Measurements from ENCODE around the gene KCNJ18. TPM values are rescaled to one million over a fixed set of nuclear protein-coding genes. Genes with fewer than 3 reads are reported as not detected.
"Not testable (repeated sequence)": the region's sequence is repeated elsewhere in the genome, so short reads cannot be mapped to it uniquely, and the experiment has no call there.

KCNJ18 gene
- polyA plus RNA-seq, 1 donor from 2014 or later = not detected

GRCh38 chr17:21713631-21714030 is 21.3 kb downstream of the KCNJ18 start:
- H3F3A ChIP-seq (ENCODE audit: insufficient read depth, low read length, poor library complexity, severe bottlenecking); H4K20me1 ChIP-seq (ENCODE audit: insufficient read depth); H3K9me3 ChIP-seq (ENCODE audit: low read length); H3K27ac ChIP-seq (ENCODE audit: low read length); H3K9ac ChIP-seq (ENCODE audit: low read length); H3K36me3 ChIP-seq (ENCODE audit: insufficient read depth, low read length); H3K4me2 ChIP-seq (ENCODE audit: low read length); H3K27me3 ChIP-seq (ENCODE audit: insufficient read depth, low read depth, low read length); H3K79me2 ChIP-seq (replicated peaks; ENCODE audit: insufficient read depth, low read length); H2AFZ ChIP-seq (ENCODE audit: low read depth, low read length); H3K9me2 ChIP-seq (ENCODE audit: insufficient read depth, low read length); H3K4me3 ChIP-seq (ENCODE audit: low read length): not testable (repeated sequence)

- H3K9me3 ChIP-seq (ENCODE audit: low read length); H3K9me2 ChIP-seq (ENCODE audit: insufficient read depth, low read length); H3K9ac ChIP-seq (ENCODE audit: low read length); H4K20me1 ChIP-seq (ENCODE audit: insufficient read depth); H3K27me3 ChIP-seq (ENCODE audit: insufficient read depth, low read depth, low read length); H3K36me3 ChIP-seq (ENCODE audit: insufficient read depth, low read length); H3F3A ChIP-seq (ENCODE audit: insufficient read depth, low read length, poor library complexity, severe bottlenecking); H2AFZ ChIP-seq (ENCODE audit: low read depth, low read length); H3K27ac ChIP-seq (ENCODE audit: low read length); H3K4me2 ChIP-seq (ENCODE audit: low read length); H3K79me2 ChIP-seq (replicated peaks; ENCODE audit: insufficient read depth, low read length); H3K4me3 ChIP-seq (ENCODE audit: low read length): not testable (repeated sequence)
Observed at GRCh38 chr17:21714676-21715075, 22.4 kb downstream of the KCNJ18 start.

- not testable (repeated sequence) for H3K36me3 ChIP-seq (ENCODE audit: insufficient read depth, low read length); H3F3A ChIP-seq (ENCODE audit: insufficient read depth, low read length, poor library complexity, severe bottlenecking); H3K9ac ChIP-seq (ENCODE audit: low read length); H3K9me2 ChIP-seq (ENCODE audit: insufficient read depth, low read length); H3K4me2 ChIP-seq (ENCODE audit: low read length); H3K4me3 ChIP-seq (ENCODE audit: low read length); H2AFZ ChIP-seq (ENCODE audit: low read depth, low read length); H3K9me3 ChIP-seq (ENCODE audit: low read length); H3K27me3 ChIP-seq (ENCODE audit: insufficient read depth, low read depth, low read length); H4K20me1 ChIP-seq (ENCODE audit: insufficient read depth); H3K27ac ChIP-seq (ENCODE audit: low read length); H3K79me2 ChIP-seq (replicated peaks; ENCODE audit: insufficient read depth, low read length)
Observed at GRCh38 chr17:21715877-21716276, 23.6 kb downstream of the KCNJ18 start.

- not testable (repeated sequence) for H3K9me2 ChIP-seq (ENCODE audit: insufficient read depth, low read length); H2AFZ ChIP-seq (ENCODE audit: low read depth, low read length); H3K9me3 ChIP-seq (ENCODE audit: low read length); H3K27ac ChIP-seq (ENCODE audit: low read length); H3K4me3 ChIP-seq (ENCODE audit: low read length); H4K20me1 ChIP-seq (ENCODE audit: insufficient read depth); H3K36me3 ChIP-seq (ENCODE audit: insufficient read depth, low read length); H3F3A ChIP-seq (ENCODE audit: insufficient read depth, low read length, poor library complexity, severe bottlenecking); H3K9ac ChIP-seq (ENCODE audit: low read length); H3K79me2 ChIP-seq (replicated peaks; ENCODE audit: insufficient read depth, low read length); H3K4me2 ChIP-seq (ENCODE audit: low read length); H3K27me3 ChIP-seq (ENCODE audit: insufficient read depth, low read depth, low read length)
Observed at GRCh38 chr17:21718971-21719370, 26.6 kb downstream of the KCNJ18 start.

GRCh38 chr17:21719511-21720226 is 27.3 kb downstream of the KCNJ18 start:
- H3K27me3 ChIP-seq (ENCODE audit: insufficient read depth, low read depth, low read length); H3F3A ChIP-seq (ENCODE audit: insufficient read depth, low read length, poor library complexity, severe bottlenecking); H3K4me2 ChIP-seq (ENCODE audit: low read length); H4K20me1 ChIP-seq (ENCODE audit: insufficient read depth); H3K9me2 ChIP-seq (ENCODE audit: insufficient read depth, low read length); H3K4me3 ChIP-seq (ENCODE audit: low read length); H3K27ac ChIP-seq (ENCODE audit: low read length); H3K79me2 ChIP-seq (replicated peaks; ENCODE audit: insufficient read depth, low read length); H3K9ac ChIP-seq (ENCODE audit: low read length); H3K9me3 ChIP-seq (ENCODE audit: low read length); H3K36me3 ChIP-seq (ENCODE audit: insufficient read depth, low read length); H2AFZ ChIP-seq (ENCODE audit: low read depth, low read length): not testable (repeated sequence)

- H3K4me3 ChIP-seq (ENCODE audit: low read length); H3K27me3 ChIP-seq (ENCODE audit: insufficient read depth, low read depth, low read length); H3K79me2 ChIP-seq (replicated peaks; ENCODE audit: insufficient read depth, low read length); H3K9me3 ChIP-seq (ENCODE audit: low read length); H3K9me2 ChIP-seq (ENCODE audit: insufficient read depth, low read length); H3K4me2 ChIP-seq (ENCODE audit: low read length); H3F3A ChIP-seq (ENCODE audit: insufficient read depth, low read length, poor library complexity, severe bottlenecking); H3K9ac ChIP-seq (ENCODE audit: low read length); H3K27ac ChIP-seq (ENCODE audit: low read length); H2AFZ ChIP-seq (ENCODE audit: low read depth, low read length); H4K20me1 ChIP-seq (ENCODE audit: insufficient read depth); H3K36me3 ChIP-seq (ENCODE audit: insufficient read depth, low read length): not testable (repeated sequence)
Observed at GRCh38 chr17:21720566-21720965, 28.2 kb downstream of the KCNJ18 start.

- H3K9me3 ChIP-seq (ENCODE audit: low read length); H3K27me3 ChIP-seq (ENCODE audit: insufficient read depth, low read depth, low read length); H3F3A ChIP-seq (ENCODE audit: insufficient read depth, low read length, poor library complexity, severe bottlenecking); H2AFZ ChIP-seq (ENCODE audit: low read depth, low read length); H3K9ac ChIP-seq (ENCODE audit: low read length); H3K36me3 ChIP-seq (ENCODE audit: insufficient read depth, low read length); H3K27ac ChIP-seq (ENCODE audit: low read length); H3K79me2 ChIP-seq (replicated peaks; ENCODE audit: insufficient read depth, low read length); H3K9me2 ChIP-seq (ENCODE audit: insufficient read depth, low read length); H4K20me1 ChIP-seq (ENCODE audit: insufficient read depth); H3K4me3 ChIP-seq (ENCODE audit: low read length); H3K4me2 ChIP-seq (ENCODE audit: low read length): not testable (repeated sequence)
Observed at GRCh38 chr17:21722268-21722667, 29.9 kb downstream of the KCNJ18 start.

GRCh38 chr17:21724216-21725006 is 32.1 kb downstream of the KCNJ18 start:
- not testable (repeated sequence) for H2AFZ ChIP-seq (ENCODE audit: low read depth, low read length); H3F3A ChIP-seq (ENCODE audit: insufficient read depth, low read length, poor library complexity, severe bottlenecking); H3K27me3 ChIP-seq (ENCODE audit: insufficient read depth, low read depth, low read length); H4K20me1 ChIP-seq (ENCODE audit: insufficient read depth); H3K4me3 ChIP-seq (ENCODE audit: low read length); H3K4me2 ChIP-seq (ENCODE audit: low read length); H3K9me3 ChIP-seq (ENCODE audit: low read length); H3K36me3 ChIP-seq (ENCODE audit: insufficient read depth, low read length); H3K79me2 ChIP-seq (replicated peaks; ENCODE audit: insufficient read depth, low read length); H3K27ac ChIP-seq (ENCODE audit: low read length); H3K9ac ChIP-seq (ENCODE audit: low read length); H3K9me2 ChIP-seq (ENCODE audit: insufficient read depth, low read length)
